Mesodermal cell (in vitro differentiated cells): Measurements from ENCODE around the gene KIR3DL3.
"Not testable (repeated sequence)": the region's sequence is repeated elsewhere in the genome, so short reads cannot be mapped to it uniquely, and the experiment has no call there.

ENCODE experiments used
- H3K27ac ChIP-seq: 2 replicates; pipeline ENCODE4 v1.7.0; 2013; ENCODE audit warnings: mild to moderate bottlenecking, low read depth, low read length, moderate library complexity; ENCODE audit not compliant: severe bottlenecking
- H3K36me3 ChIP-seq: 2 replicates; pipeline ENCODE4 v1.7.1; 2013; ENCODE audit warnings: mild to moderate bottlenecking, low read length, moderate library complexity; ENCODE audit not compliant: control insufficient read depth, insufficient read depth
- H3K4me1 ChIP-seq: one replicate; pipeline ENCODE4 v1.7.1; 2013; ENCODE audit warnings: mild to moderate bottlenecking, low read length; ENCODE audit not compliant: insufficient read depth, control insufficient read depth, poor library complexity, severe bottlenecking
- H3K4me3 ChIP-seq: 2 replicates; pipeline ENCODE4 v1.7.0; 2013; ENCODE audit warnings: low read length, control low read depth, mild to moderate bottlenecking; ENCODE audit not compliant: insufficient read depth, poor library complexity, severe bottlenecking; ENCODE audit errors: extremely low read depth
- H3K9me3 ChIP-seq: 2 replicates; pipeline ENCODE4 v1.7.1; 2013; ENCODE audit warnings: mild to moderate bottlenecking, low read length, moderate library complexity; ENCODE audit not compliant: control insufficient read depth
- WGBS, 2 experiments: methylation state at CpG; one replicate each; pipeline ENCODE4 v1.1.5; 2013; ENCODE audit warnings: missing lambda C conversion rate in 2 of 2; ENCODE audit not compliant: insufficient coverage in 2 of 2; 5-methylcytosine and 5-hydroxymethylcytosine counted together

Gene KIR3DL3

DNA sequence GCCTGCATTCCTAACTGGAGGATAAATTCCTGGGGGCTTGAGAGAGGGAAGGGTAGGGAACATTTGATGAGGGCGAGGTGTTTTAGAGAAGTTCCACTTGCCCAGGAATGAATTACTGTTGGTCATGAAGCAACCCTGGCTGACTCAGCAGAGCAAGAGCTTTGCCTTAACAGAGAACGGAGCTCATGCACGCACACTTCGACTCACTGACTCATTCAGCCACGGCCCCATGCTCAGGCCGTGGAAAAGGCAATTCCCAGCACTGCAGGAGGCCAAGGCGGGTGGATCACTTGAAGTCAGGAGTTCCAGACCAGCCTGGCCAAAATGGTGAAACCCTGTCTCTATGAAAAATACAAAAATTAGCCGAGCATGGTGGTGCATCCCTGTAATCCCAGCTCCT is 40.0 kb downstream of the KIR3DL3 start:
- 47 to 68% methylated on average over 4 to 5 of the region's 8 CpGs for WGBS, 2 experiments

GRCh38 chr19:54766464-54766863 is 42.2 kb downstream of the KIR3DL3 start:
- not testable (repeated sequence) for H3K9me3 ChIP-seq, H3K36me3 ChIP-seq, H3K4me3 ChIP-seq, H3K27ac ChIP-seq, H3K4me1 ChIP-seq
- no CpG with 5 or more reads among the region's 4 CpGs for WGBS, 2 experiments

More for the DNA sequence above, 40.0 kb downstream of the KIR3DL3 start:
- not testable (repeated sequence) for H3K4me3 ChIP-seq, H3K4me1 ChIP-seq, H3K27ac ChIP-seq, H3K36me3 ChIP-seq, H3K9me3 ChIP-seq

GRCh38 chr19:54769646-54770045 is 45.4 kb downstream of the KIR3DL3 start, which contains the start of gene KIR2DL1:
KIR2DL1 (plus strand) TSS chr19:54769793; CDS start chr19:54769851, 58 bp downstream.
- H3K27ac ChIP-seq, H3K36me3 ChIP-seq, H3K4me1 ChIP-seq, H3K4me3 ChIP-seq, H3K9me3 ChIP-seq: not testable (repeated sequence)
- 87 to 91% methylated on average over 7 to 9 of the region's 15 CpGs for WGBS, 2 experiments

DNA sequence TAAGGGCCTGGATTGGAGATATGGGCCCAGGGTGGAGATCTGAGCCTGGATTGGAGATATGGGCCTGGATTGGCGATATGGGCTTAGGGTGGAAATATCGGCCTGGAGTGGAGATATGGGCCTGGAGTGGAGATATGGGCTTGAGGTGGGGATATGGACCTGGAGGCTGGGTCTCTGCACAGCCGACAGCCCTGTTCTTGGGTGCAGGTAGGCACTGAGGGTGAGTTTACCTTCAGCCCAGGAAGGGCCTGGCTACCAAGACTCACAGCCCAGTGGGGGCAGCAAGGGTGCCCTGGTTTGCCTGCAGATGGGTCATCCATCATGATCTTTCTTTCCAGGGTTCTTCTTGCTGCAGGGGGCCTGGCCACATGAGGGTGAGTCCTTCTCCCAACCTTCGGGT is 46.3 kb downstream of the KIR3DL3 start:
- not testable (repeated sequence) for H3K4me3 ChIP-seq, H3K4me1 ChIP-seq, H3K36me3 ChIP-seq, H3K27ac ChIP-seq, H3K9me3 ChIP-seq
- 100% methylated on average over 1 to 2 of the region's 4 CpGs for WGBS, 2 experiments

- not testable (repeated sequence) for H3K4me3 ChIP-seq, H3K4me1 ChIP-seq, H3K9me3 ChIP-seq, H3K27ac ChIP-seq, H3K36me3 ChIP-seq
- WGBS, 2 experiments = 65 to 100% methylated on average over 2 to 4 of the region's 15 CpGs
Observed at GRCh38 chr19:54771018-54771960, 47.0 kb downstream of the KIR3DL3 start.

DNA sequence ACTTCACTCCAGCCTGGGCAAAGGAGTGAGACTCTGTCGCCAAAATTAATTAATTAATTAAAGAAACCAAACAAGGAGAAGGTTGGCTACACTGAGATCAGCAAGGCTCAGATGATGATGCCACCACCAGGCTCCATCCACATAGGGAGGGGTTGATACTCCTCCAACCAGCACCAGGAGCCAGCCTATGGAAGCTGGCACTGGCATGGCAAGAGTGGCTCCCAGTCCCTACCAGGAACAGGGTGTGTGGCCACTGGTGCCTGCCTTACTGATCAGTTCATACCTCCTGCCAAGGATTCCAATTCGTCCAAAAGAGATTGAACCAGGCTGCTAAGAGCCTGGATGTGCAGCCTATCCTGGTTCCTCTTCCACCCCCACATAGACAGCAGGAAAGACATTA is 48.4 kb downstream of the KIR3DL3 start:
- not testable (repeated sequence) for H3K27ac ChIP-seq, H3K36me3 ChIP-seq, H3K4me1 ChIP-seq, H3K4me3 ChIP-seq, H3K9me3 ChIP-seq
- no CpG with 5 or more reads among the region's 2 CpGs for WGBS, 2 experiments

GRCh38 chr19:54775095-54775815 is 51.0 kb downstream of the KIR3DL3 start:
- H3K4me3 ChIP-seq, H3K27ac ChIP-seq, H3K4me1 ChIP-seq, H3K36me3 ChIP-seq, H3K9me3 ChIP-seq: not testable (repeated sequence)
- WGBS, 2 experiments = 70 to 79% methylated on average over 2 of the region's 12 CpGs

- not testable (repeated sequence) for H3K9me3 ChIP-seq, H3K27ac ChIP-seq, H3K36me3 ChIP-seq, H3K4me3 ChIP-seq, H3K4me1 ChIP-seq
- WGBS, 2 experiments = 100% methylated on average over 2 of the region's 8 CpGs; no CpG with 5 or more reads in 1 of the 2 experiments
Observed at GRCh38 chr19:54775830-54776229, 51.6 kb downstream of the KIR3DL3 start.

GRCh38 chr19:54777851-54778250 is 53.6 kb downstream of the KIR3DL3 start:
- not testable (repeated sequence) for H3K36me3 ChIP-seq, H3K4me3 ChIP-seq, H3K9me3 ChIP-seq, H3K4me1 ChIP-seq, H3K27ac ChIP-seq
- no CpG with 5 or more reads among the region's 4 CpGs for WGBS, 2 experiments

DNA sequence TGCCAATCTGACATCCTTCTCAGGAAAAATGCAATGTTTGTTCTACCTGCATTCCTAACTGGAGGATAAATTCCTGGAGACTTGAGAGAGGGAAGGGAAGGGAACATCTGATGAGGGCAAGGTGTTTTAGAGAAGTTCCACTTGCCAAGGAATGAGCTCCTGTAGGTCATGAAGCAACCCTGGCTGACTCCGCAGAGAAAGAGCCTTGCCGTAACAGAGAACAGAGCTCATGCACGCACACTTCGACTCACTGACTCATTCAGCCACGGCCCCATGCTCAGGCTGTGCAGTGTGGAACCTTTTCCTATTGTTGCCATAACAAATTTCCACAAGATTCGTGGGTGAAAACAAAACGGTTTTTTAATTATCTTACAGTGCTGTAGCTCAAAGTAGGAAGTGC is 54.7 kb downstream of the KIR3DL3 start:
- not testable (repeated sequence) for H3K9me3 ChIP-seq, H3K4me3 ChIP-seq, H3K4me1 ChIP-seq, H3K36me3 ChIP-seq, H3K27ac ChIP-seq
- WGBS, 2 experiments = 73% methylated on average over 5 of the region's 7 CpGs; no CpG with 5 or more reads in 1 of the 2 experiments

DNA sequence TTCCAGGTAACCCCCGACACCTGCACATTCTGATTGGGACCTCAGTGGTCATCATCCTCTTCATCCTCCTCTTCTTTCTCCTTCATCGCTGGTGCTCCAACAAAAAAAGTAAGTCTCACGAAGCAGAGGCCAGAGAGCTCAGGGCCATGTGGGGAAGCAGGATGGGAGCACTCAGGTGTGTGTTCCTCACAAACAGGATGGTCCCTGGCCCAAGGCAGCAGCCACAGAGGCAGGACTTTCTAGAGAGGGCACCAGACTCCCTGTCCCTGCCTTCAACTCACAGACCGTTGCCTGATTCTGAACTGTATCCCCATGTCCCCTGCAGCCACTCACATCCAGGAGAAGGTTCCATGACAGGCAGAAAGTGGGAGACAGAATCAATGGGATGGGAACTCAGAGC is 58.7 kb downstream of the KIR3DL3 start:
- not testable (repeated sequence) for H3K4me3 ChIP-seq, H3K27ac ChIP-seq, H3K36me3 ChIP-seq, H3K4me1 ChIP-seq
- H3K9me3 ChIP-seq = peaks cover 16% of the 10 kb centered on the region
- WGBS, 2 experiments = 30 to 67% methylated on average over 1 of the region's 4 CpGs
